ENCODE measurements around the gene ZNF804A. TPM values are rescaled to one million over a fixed set of nuclear protein-coding genes. Genes with fewer than 3 reads are reported as not detected.
A peak's percentile ranks its signal among the peaks of the same experiment; 100 is the strongest.
"Not testable (repeated sequence)": the region's sequence is repeated elsewhere in the genome, so short reads cannot be mapped to it uniquely, and the experiment has no call there.

The ZNF804A gene
- total and polyA plus RNA-seq, 7 experiments from 2014 or later = 0.16 to 0.69 TPM; not detected in 5

DNA sequence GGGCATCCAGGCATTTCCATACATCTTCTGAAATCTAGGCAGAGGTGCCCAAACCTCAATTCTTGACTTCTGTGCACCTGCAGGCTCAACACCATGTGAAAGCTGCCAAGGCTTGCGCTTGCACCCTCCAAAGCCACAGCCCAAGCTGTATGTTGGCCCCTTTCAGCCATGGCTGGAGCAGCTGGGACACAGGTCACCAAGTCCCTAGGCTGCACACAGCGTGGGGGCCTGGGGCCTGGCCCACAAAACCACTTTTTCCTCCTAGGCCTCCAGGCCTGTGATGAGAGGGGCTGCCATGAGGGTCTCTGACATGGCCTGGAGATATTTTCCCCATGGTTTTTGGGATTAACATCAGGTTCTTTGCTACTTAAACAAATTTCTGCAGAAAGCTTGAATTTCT lies 288.3 kb downstream of the ZNF804A start:
- DNase-seq; POLR2A ChIA-PET; H3K4me1 Mint-ChIP-seq; ATAC-seq; H3K4me3 ChIP-seq (ENCODE audit: low read length); H3K27me3 ChIP-seq (ENCODE audit: control insufficient read depth in 2 of 2, insufficient read depth in 2 of 2, low read length in 2 of 2); CTCF ChIA-PET; H3K27ac ChIP-seq (ENCODE audit: low read depth, low read length); H3K9me3 ChIP-seq (ENCODE audit: control insufficient read depth in 2 of 3, low read length in 3 of 3); H3K36me3 ChIP-seq (ENCODE audit: control insufficient read depth in 2 of 3, insufficient read depth in 3 of 3, low read length in 3 of 3); H3K4me1 ChIP-seq (ENCODE audit: control insufficient read depth in 2 of 2, insufficient read depth in 2 of 2, low read length in 2 of 2); H3K36me3 Mint-ChIP-seq; intact Hi-C loops (cut with micrococcal nuclease); H3K4me3 Mint-ChIP-seq; H3K27ac Mint-ChIP-seq; H3K27me3 Mint-ChIP-seq: not testable (repeated sequence)
- peaks cover 2 to 23% (median 8%) of the 10 kb centered on the region in 11 donors for H3K9me3 Mint-ChIP-seq

DNA sequence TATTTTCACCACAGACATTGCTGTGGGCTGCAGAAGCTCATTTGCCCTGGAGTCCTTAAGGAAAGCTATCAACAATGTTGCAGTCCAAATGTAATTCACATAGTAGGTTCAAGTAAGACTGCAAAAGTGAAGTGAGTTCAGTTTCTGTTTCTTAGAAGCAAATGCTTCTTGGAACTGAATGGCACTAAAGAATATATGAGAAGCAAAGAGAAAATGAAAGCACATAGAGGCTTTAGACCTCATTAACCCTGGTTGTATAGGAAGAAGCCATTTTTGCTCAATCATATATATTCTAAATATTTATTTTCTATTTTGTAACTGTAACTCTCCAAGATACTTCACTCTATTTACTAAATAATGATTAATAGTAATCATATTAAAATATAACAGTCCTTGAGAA lies 292.0 kb downstream of the ZNF804A start:
- no peaks in the 10 kb centered on the region for H3K4me1 ChIP-seq (ENCODE audit: control insufficient read depth in 2 of 2, insufficient read depth in 2 of 2, low read length in 2 of 2)
- H3K27me3 ChIP-seq (ENCODE audit: control insufficient read depth in 2 of 2, insufficient read depth in 2 of 2, low read length in 2 of 2) = no peaks in the 10 kb centered on the region
- no peaks in the 10 kb centered on the region for H3K9me3 ChIP-seq (ENCODE audit: control insufficient read depth in 2 of 3, low read length in 3 of 3)
- Mint-ChIP-seq H3K27me3 (no peaks in the 10 kb centered on the region), H3K36me3 (peaks cover 0 to 3% (median 0%) of the 10 kb centered on the region in 5 donors), H3K4me1 (peaks cover 0 to 3% (median 0%) of the 10 kb centered on the region in 7 donors), H3K27ac (peak overlapping the region in 1 of 9 donors; percentile 58), H3K4me3 (peak overlapping the region in 1 of 10 donors; percentile 35), H3K9me3 (peaks cover 0 to 12% (median 5%) of the 10 kb centered on the region in 11 donors)
- H3K36me3 ChIP-seq (ENCODE audit: control insufficient read depth in 2 of 3, insufficient read depth in 3 of 3, low read length in 3 of 3) = no peaks in the 10 kb centered on the region
- ChIA-PET CTCF (no interaction called here), POLR2A (no interaction called here)
- intact Hi-C loops (cut with micrococcal nuclease) = no loop called here
- no peak for DNase-seq
- ATAC-seq = no peak
- H3K27ac ChIP-seq (ENCODE audit: low read depth, low read length) = no peak overlapping the region
- H3K4me3 ChIP-seq (ENCODE audit: low read length) = no peak overlapping the region

DNA sequence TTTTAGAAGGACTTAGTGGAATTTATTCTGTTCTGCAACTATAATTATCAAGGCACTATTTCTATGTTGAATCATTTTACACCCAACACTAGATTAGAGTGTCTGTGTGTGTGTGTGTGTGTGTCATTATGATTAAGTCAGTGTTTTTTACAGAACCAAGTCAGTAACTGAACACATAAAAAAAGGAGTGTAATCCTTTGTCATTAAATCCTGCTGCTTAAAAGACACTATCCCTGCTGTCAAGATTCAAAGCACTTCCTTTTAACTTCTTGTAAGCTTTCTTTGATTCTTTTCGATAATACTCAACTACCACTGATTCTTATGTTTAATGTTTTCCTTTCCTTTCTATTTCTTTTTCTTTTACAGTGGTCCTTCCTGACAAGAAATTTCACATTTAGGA lies 306.7 kb downstream of the ZNF804A start:
- no peak overlapping the region for H3K27ac ChIP-seq (ENCODE audit: low read depth, low read length)
- no peaks in the 10 kb centered on the region for H3K4me1 ChIP-seq (ENCODE audit: control insufficient read depth in 2 of 2, insufficient read depth in 2 of 2, low read length in 2 of 2)
- intact Hi-C loops (cut with micrococcal nuclease) = no loop called here
- ATAC-seq (no peak), DNase-seq (no peak)
- H3K27me3 ChIP-seq (ENCODE audit: control insufficient read depth in 2 of 2, insufficient read depth in 2 of 2, low read length in 2 of 2) = no peaks in the 10 kb centered on the region
- H3K36me3 Mint-ChIP-seq = no peaks in the 10 kb centered on the region
- no peaks in the 10 kb centered on the region for H3K27me3 Mint-ChIP-seq
- ChIA-PET CTCF (no interaction called here), POLR2A (no interaction called here)
- no peaks in the 10 kb centered on the region for H3K9me3 ChIP-seq (ENCODE audit: control insufficient read depth in 2 of 3, low read length in 3 of 3)
- no peak overlapping the region for H3K27ac Mint-ChIP-seq
- no peaks in the 10 kb centered on the region for H3K4me1 Mint-ChIP-seq
- peaks cover 0 to 7% (median 2%) of the 10 kb centered on the region in 11 donors for H3K9me3 Mint-ChIP-seq
- no peak overlapping the region for H3K4me3 ChIP-seq (ENCODE audit: low read length)
- no peaks in the 10 kb centered on the region for H3K36me3 ChIP-seq (ENCODE audit: control insufficient read depth in 2 of 3, insufficient read depth in 3 of 3, low read length in 3 of 3)
- H3K4me3 Mint-ChIP-seq = no peak overlapping the region

DNA sequence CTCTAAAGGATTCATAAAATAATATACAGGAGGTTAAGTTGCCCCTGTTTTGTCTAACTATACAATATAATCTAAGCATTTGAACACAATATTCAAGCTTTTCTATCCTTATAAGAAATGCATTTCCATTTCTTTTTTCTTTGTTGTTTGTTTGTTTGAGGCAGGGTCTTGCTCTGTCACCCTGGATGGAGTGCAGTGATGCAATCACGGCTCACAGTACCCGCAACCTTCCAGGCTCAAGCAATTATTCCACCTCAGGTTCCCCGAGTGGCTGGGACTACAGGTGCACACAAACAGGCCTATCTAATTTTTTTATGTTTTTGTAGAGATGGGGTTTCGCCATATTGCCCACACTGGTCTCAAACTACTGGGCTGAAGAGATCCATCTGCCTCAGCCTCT lies 307.8 kb downstream of the ZNF804A start:
- Mint-ChIP-seq H3K9me3 (peaks cover 0 to 6% (median 4%) of the 10 kb centered on the region in 11 donors), H3K36me3 (no peaks in the 10 kb centered on the region), H3K27ac (no peak overlapping the region), H3K4me3 (no peak overlapping the region), H3K27me3 (no peaks in the 10 kb centered on the region), H3K4me1 (no peaks in the 10 kb centered on the region)
- no peaks in the 10 kb centered on the region for H3K36me3 ChIP-seq (ENCODE audit: control insufficient read depth in 2 of 3, insufficient read depth in 3 of 3, low read length in 3 of 3)
- no peaks in the 10 kb centered on the region for H3K9me3 ChIP-seq (ENCODE audit: control insufficient read depth in 2 of 3, low read length in 3 of 3)
- no peak for DNase-seq
- no peak overlapping the region for H3K4me3 ChIP-seq (ENCODE audit: low read length)
- H3K27me3 ChIP-seq (ENCODE audit: control insufficient read depth in 2 of 2, insufficient read depth in 2 of 2, low read length in 2 of 2) = no peaks in the 10 kb centered on the region
- H3K4me1 ChIP-seq (ENCODE audit: control insufficient read depth in 2 of 2, insufficient read depth in 2 of 2, low read length in 2 of 2) = no peaks in the 10 kb centered on the region
- no peak for ATAC-seq
- ChIA-PET CTCF (no interaction called here), POLR2A (no interaction called here)
- H3K27ac ChIP-seq (ENCODE audit: low read depth, low read length) = no peak overlapping the region
- intact Hi-C loops (cut with micrococcal nuclease) = no loop called here

DNA sequence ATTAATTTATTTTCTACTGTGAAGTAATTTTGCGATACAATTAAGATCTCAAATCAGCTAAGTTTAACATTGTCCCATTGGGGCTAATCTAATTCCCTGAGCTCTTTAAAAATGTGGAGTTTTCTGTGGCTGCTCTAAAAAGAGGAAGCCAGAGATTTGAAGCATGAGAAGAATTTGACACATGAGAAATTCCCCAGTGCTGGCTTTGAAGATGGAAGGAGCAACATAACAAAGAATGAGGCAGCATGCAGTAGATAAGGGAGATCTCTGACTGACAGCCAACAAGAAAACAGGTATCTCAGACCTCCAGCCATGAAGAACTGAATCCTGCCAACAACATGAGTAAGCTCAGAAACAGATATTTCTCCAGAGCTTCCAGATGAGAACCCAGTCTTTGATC lies 308.4 kb downstream of the ZNF804A start:
- Mint-ChIP-seq H3K9me3 (peaks cover 0 to 9% (median 4%) of the 10 kb centered on the region in 11 donors), H3K27me3 (no peaks in the 10 kb centered on the region), H3K27ac (no peak overlapping the region), H3K36me3 (no peaks in the 10 kb centered on the region), H3K4me3 (no peak overlapping the region), H3K4me1 (no peaks in the 10 kb centered on the region)
- intact Hi-C loops (cut with micrococcal nuclease) = no loop called here
- DNase-seq (no peak), ATAC-seq (no peak)
- Histone ChIP-seq H3K27ac (ENCODE audit: low read depth, low read length) (no peak overlapping the region), H3K36me3 (ENCODE audit: control insufficient read depth in 2 of 3, insufficient read depth in 3 of 3, low read length in 3 of 3) (no peaks in the 10 kb centered on the region), H3K27me3 (ENCODE audit: control insufficient read depth in 2 of 2, insufficient read depth in 2 of 2, low read length in 2 of 2) (no peaks in the 10 kb centered on the region), H3K9me3 (ENCODE audit: control insufficient read depth in 2 of 3, low read length in 3 of 3) (no peaks in the 10 kb centered on the region), H3K4me1 (ENCODE audit: control insufficient read depth in 2 of 2, insufficient read depth in 2 of 2, low read length in 2 of 2) (no peaks in the 10 kb centered on the region), H3K4me3 (ENCODE audit: low read length) (no peak overlapping the region)
- CTCF ChIA-PET = no interaction called here
- POLR2A ChIA-PET = no interaction called here

DNA sequence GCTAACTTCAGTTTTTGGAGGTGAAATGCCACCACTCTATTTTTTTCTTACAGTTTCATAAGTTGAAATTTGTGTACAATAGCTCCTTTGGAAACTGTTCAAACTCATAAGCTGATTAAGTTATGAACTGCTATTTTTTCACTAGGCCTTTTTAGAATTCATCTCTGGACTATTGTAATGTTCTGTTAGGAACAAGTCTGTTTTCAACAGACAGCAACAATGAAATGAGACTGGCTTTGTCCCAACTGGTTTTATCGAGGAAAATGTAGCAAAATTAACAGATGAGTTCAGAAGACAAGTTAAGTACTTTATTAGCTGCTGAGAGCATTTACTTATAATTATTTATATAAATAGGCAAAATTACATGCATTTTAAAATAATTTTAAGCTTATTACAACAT lies 310.6 kb downstream of the ZNF804A start:
- H3K4me3 ChIP-seq (ENCODE audit: low read length) = no peak overlapping the region
- POLR2A ChIA-PET = no interaction called here
- no peak for ATAC-seq
- Mint-ChIP-seq H3K36me3 (no peaks in the 10 kb centered on the region), H3K4me3 (no peak overlapping the region), H3K27me3 (no peaks in the 10 kb centered on the region), H3K27ac (no peak overlapping the region), H3K9me3 (peaks cover 0 to 9% (median 4%) of the 10 kb centered on the region in 11 donors), H3K4me1 (no peaks in the 10 kb centered on the region)
- H3K9me3 ChIP-seq (ENCODE audit: control insufficient read depth in 2 of 3, low read length in 3 of 3) = no peaks in the 10 kb centered on the region
- H3K36me3 ChIP-seq (ENCODE audit: control insufficient read depth in 2 of 3, insufficient read depth in 3 of 3, low read length in 3 of 3) = no peaks in the 10 kb centered on the region
- no peaks in the 10 kb centered on the region for H3K4me1 ChIP-seq (ENCODE audit: control insufficient read depth in 2 of 2, insufficient read depth in 2 of 2, low read length in 2 of 2)
- H3K27me3 ChIP-seq (ENCODE audit: control insufficient read depth in 2 of 2, insufficient read depth in 2 of 2, low read length in 2 of 2) = no peaks in the 10 kb centered on the region
- CTCF ChIA-PET = no interaction called here
- intact Hi-C loops (cut with micrococcal nuclease) = no loop called here
- no peak for DNase-seq
- H3K27ac ChIP-seq (ENCODE audit: low read depth, low read length) = no peak overlapping the region

DNA sequence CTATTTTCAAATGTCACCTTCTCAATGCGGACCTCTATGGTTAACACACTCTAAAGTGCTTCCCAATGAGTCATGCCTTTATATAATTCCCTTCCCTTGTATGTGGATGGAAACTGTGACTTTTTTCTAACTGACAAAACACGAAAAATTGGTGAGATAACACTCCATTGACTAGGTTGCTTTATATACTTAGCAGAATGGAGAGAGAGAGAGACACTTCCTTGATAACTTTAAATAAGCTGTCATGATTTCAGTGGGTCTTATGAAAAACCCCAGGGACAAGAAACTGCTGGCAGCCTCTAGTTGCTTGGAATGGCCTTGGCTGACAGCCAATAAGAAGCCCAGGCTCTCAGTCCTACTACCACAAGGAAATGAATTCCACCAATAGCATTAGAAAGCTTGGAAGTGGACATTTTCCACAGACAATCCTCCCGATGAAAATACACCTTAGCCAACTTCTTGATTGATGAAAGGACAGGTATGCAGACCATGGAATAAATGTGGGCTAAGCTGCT lies 322.2 kb downstream of the ZNF804A start:
- Mint-ChIP-seq H3K27me3 (no peaks in the 10 kb centered on the region), H3K4me1 (no peaks in the 10 kb centered on the region), H3K27ac (no peak overlapping the region), H3K9me3 (peaks cover 0 to 26% (median 8%) of the 10 kb centered on the region in 11 donors), H3K36me3 (no peaks in the 10 kb centered on the region), H3K4me3 (no peak overlapping the region)
- no peaks in the 10 kb centered on the region for H3K9me3 ChIP-seq (ENCODE audit: control insufficient read depth in 2 of 3, low read length in 3 of 3)
- ATAC-seq (no peak), DNase-seq (no peak)
- intact Hi-C loops (cut with micrococcal nuclease) = no loop called here
- no peak overlapping the region for H3K27ac ChIP-seq (ENCODE audit: low read depth, low read length)
- CTCF ChIA-PET = no interaction called here
- H3K4me1 ChIP-seq (ENCODE audit: control insufficient read depth in 2 of 2, insufficient read depth in 2 of 2, low read length in 2 of 2) = no peaks in the 10 kb centered on the region
- H3K36me3 ChIP-seq (ENCODE audit: control insufficient read depth in 2 of 3, insufficient read depth in 3 of 3, low read length in 3 of 3) = no peaks in the 10 kb centered on the region
- no peaks in the 10 kb centered on the region for H3K27me3 ChIP-seq (ENCODE audit: control insufficient read depth in 2 of 2, insufficient read depth in 2 of 2, low read length in 2 of 2)
- no peak overlapping the region for H3K4me3 ChIP-seq (ENCODE audit: low read length)
- POLR2A ChIA-PET = no interaction called here
